TTC549 (cell line): ENCODE data around the gene SLC25A48.

Source experiments
- FAIRE-seq: peaks from 2 replicates; lab custom pipeline; 2012; peaks lifted over from hg19 to GRCh38; lab: Jason Lieb, UNC

The SLC25A48 gene

GRCh38 chr5:135920199-135920598 lies 85.7 kb downstream of the SLC25A48 start:
- no peak for FAIRE-seq

GRCh38 chr5:135921388-135921787 lies 86.9 kb downstream of the SLC25A48 start:
- FAIRE-seq: no peak

DNA sequence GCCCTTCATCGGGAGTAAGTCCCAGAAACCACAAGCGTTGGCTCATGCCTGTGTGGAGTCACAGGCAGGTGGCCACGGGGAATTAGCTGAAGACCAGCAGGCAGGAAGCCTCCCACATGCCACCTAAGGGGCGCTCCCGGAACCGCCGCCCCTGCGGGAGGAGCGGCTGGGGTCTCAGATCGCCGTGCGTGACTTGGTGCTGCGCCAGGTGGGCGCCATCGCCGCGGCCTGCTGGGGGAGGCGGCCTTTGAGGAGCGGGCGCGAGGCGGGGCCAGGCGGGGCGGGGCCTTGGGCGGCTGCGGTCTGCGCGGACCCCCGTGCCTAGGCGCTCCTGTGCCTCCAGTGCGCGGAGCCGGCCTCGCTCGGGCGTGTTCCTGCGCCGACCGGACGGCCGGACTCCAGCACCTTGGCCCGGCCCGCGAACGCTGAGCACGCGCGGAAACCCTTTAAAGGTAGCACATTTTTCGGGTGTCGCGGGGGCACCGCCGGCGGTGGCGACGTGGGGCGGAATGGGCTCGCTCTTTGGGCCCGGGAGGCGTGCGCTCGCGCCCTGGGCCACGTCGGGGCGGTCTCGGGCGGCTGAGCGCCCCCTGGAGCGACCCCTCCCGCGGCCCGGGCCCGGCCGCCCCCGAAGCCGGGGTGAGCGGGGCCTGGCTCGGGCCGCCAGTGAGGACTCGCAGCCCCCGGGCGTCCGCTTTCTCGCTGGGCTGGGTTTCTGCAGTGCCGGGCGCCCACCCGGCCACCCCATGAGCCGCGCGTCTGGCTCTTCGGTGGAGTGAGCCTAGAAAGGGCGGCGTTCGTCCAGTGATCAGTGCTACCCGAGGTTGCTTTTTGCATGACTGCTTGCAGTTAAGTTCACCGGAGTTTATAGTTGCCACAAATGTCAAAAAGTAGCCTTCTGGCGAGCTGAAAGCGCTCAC lies 95.8 kb downstream of the SLC25A48 start:
- FAIRE-seq: no peak

DNA sequence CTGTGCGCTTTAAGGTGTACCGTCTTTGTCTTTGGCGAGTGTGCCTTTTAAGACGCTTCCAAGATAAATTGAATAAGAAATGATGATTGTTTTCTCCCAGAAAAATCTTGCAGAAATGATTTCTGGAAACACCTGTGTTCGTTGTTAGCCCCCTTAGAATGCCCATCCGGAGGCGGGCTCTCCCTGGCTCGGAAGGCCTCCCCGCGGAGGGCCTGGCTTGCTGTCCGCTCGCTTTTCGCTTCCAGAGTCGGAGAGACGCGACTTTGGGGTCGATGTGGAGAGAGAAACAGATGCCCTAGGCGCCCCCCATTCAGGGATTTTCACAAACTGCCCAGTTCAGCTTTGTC lies 96.5 kb downstream of the SLC25A48 start:
- FAIRE-seq: no peak

GRCh38 chr5:135934939-135935338 lies 100.5 kb downstream of the SLC25A48 start:
- no peak for FAIRE-seq

DNA sequence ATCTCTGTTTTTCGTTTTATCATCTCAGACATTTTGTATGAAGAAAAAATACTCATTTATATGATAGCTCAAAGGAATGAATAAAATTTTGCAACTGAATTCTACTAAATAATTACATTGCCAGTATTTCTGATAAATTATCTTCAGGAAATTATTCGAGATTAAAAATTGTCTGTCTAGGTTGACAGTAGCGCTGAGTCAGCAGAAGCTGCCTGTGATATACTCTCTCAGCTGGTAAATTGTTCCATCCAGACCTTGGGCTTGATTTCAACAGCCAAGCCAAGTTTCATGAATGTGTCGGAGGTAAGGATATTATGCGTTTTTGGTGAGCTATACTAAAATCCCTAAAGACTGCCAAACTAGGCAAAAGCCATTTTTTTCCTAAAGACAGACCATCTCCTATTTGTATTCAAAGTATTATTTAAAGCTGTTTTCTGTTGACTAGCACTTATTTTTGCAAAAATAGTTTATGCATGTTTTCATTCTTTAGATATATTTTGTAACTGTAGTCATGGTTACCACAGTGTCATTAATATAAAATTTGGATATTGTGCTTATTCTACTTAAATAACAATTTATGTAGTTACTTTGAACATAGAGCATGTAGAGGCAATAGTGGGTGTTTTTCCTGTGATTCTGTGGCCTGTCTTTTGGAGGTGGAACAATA lies 102.9 kb downstream of the SLC25A48 start:
- FAIRE-seq: no peak
